ENCODE results near the gene EPHA7. TPM values are rescaled to one million over a fixed set of nuclear protein-coding genes. Genes with fewer than 3 reads are reported as not detected.

Gene EPHA7
- total RNA-seq, 1 experiment from 2014 or later: not detected

DNA sequence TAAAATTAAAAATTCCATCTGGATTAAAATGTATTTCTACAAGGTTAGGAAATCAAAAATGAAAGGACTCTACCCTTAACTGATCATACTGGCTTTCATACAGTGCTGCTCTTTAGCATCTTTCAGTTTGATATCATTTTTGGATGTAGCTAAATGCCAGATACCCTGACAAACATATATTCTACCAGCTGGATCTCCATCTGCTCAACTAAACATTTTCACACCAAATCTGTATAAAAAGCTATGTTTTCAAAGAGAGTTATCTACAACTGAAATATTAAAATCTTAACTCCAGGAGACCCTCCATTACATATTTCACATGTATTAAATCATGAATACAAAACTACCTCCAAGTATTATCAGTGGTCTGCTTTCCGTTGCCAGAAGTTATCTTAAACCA lies 95.7 kb downstream of the EPHA7 start (continued):
- TF ChIP-seq TCF7L2 (IDR thresholded peaks at IDR 0.05; ENCODE audit: borderline replicate concordance, extremely low read depth, insufficient read depth, insufficient read length) (no peak), ZFX (IDR thresholded peaks at IDR 0.05) (no peak)
- TF ChIP-seq, protein P1, sequence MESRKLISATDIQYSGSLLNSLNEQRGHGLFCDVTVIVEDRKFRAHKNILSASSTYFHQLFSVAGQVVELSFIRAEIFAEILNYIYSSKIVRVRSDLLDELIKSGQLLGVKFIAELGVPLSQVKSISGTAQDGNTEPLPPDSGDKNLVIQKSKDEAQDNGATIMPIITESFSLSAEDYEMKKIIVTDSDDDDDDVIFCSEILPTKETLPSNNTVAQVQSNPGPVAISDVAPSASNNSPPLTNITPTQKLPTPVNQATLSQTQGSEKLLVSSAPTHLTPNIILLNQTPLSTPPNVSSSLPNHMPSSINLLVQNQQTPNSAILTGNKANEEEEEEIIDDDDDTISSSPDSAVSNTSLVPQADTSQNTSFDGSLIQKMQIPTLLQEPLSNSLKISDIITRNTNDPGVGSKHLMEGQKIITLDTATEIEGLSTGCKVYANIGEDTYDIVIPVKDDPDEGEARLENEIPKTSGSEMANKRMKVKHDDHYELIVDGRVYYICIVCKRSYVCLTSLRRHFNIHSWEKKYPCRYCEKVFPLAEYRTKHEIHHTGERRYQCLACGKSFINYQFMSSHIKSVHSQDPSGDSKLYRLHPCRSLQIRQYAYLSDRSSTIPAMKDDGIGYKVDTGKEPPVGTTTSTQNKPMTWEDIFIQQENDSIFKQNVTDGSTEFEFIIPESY (IDR thresholded peaks at IDR 0.05; ENCODE audit: extremely low read depth, insufficient replicate concordance, low read length): no peak

DNA sequence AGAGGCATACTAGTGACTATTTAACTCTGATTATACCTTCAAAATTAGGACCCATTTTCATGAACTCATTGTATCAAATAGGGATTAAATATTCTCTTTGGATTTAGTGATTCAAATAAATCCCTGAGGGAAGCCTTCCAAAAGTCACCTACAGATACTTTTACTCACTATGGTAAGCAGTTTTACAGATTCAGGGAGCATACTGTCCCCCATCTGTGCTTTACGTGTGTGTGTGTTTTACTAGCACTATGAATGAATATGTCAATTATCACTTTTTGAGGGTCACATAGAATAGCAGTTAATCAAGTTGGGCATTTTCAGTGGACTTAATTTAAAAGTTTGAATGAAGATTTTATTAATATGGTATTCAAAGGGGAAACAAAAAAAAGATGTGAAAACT lies 96.7 kb downstream of the EPHA7 start:
- Histone ChIP-seq H3K9ac (ENCODE audit: low read length) (no peak overlapping the region), H3K4me1 (ENCODE audit: control insufficient read depth in 1 of 2, insufficient read depth in 2 of 2, low read length in 2 of 2) (no peaks in the 10 kb centered on the region), H2AFZ (ENCODE audit: low read depth, low read length, poor library complexity, severe bottlenecking) (no peak overlapping the region), H3K9me2 (ENCODE audit: insufficient read depth) (no peaks in the 10 kb centered on the region), H3K27me3 (ENCODE audit: insufficient read depth, low read length) (no peaks in the 10 kb centered on the region), H3K27ac (ENCODE audit: low read depth, low read length) (no peak overlapping the region), H3K9me3 (ENCODE audit: control insufficient read depth in 1 of 2, insufficient read depth in 1 of 2, low read depth in 1 of 2, low read length in 2 of 2) (peaks cover 5 to 11% of the 10 kb centered on the region in 2 experiments; a peak in 3 of 4 replicates), H3K36me3 (ENCODE audit: control insufficient read depth in 1 of 2, insufficient read depth in 2 of 2, low read length in 2 of 2) (no peaks in the 10 kb centered on the region), H4K20me1 (ENCODE audit: insufficient read depth) (no peaks in the 10 kb centered on the region), H3K4me2 (ENCODE audit: low read length) (no peak overlapping the region), H3K4me3 (replicated peaks in 1 of 2; ENCODE audit: low read depth in 1 of 2, low read length in 2 of 2) (no peak overlapping the region), H3K79me2 (ENCODE audit: insufficient read depth, low read length) (no peaks in the 10 kb centered on the region)
- no peak for TF ChIP-seq RAD21 (IDR thresholded peaks at IDR 0.05; ENCODE audit: low read depth)
- no peak for TF ChIP-seq POLR2AphosphoS5 (IDR thresholded peaks at IDR 0.05; ENCODE audit: low read depth, low read length)
- TF ChIP-seq POLR2A (IDR thresholded peaks at IDR 0.05; ENCODE audit: borderline replicate concordance, extremely low read depth, insufficient read depth, insufficient read length): no peak
- no peak for TF ChIP-seq EZH2 (IDR thresholded peaks at IDR 0.05)
- no peak for TF ChIP-seq ELF1 (IDR thresholded peaks at IDR 0.05; ENCODE audit: borderline replicate concordance, low read depth)
- TF ChIP-seq, protein P2, sequence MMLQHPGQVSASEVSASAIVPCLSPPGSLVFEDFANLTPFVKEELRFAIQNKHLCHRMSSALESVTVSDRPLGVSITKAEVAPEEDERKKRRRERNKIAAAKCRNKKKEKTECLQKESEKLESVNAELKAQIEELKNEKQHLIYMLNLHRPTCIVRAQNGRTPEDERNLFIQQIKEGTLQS (IDR thresholded peaks at IDR 0.05): no peak
- TF ChIP-seq CBX3 (IDR thresholded peaks at IDR 0.05; ENCODE audit: low read depth): no peak
- TF ChIP-seq, protein P3, sequence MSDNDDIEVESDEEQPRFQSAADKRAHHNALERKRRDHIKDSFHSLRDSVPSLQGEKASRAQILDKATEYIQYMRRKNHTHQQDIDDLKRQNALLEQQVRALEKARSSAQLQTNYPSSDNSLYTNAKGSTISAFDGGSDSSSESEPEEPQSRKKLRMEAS (IDR thresholded peaks at IDR 0.05): no peak
- TF ChIP-seq EGR1 (IDR thresholded peaks at IDR 0.05; ENCODE audit: low read depth): no peak
- TF ChIP-seq ZNF274 (IDR thresholded peaks at IDR 0.05; ENCODE audit: low read depth, low read length): no peak
- ChIA-PET RAD21 (ENCODE audit: low non-redundant PET in 1 of 2, low total read pairs in 2 of 2, uncharacterized antibody in 2 of 2, unreplicated experiment in 2 of 2) (no interaction called here), POLR2A (no interaction called here), CTCF (no interaction called here)
- no TSS peak for BruUV-seq (replicated peaks)
- ATAC-seq: no peak
- DNase-seq (ENCODE audit: low read depth, low spot score): no peak
- intact Hi-C loops (cut with micrococcal nuclease): no loop called here
